HepG2 (cell line): ENCODE measurements around the gene CENPB. TPM values are rescaled to one million over a fixed set of nuclear protein-coding genes. Genes with fewer than 3 reads are reported as not detected.
A peak's percentile ranks its signal among the peaks of the same experiment; 100 is the strongest.

Experiments
- DMTF1 ChIP-seq: sonication (generic); formaldehyde crosslinking; IDR thresholded peaks from 2 replicates; pipeline ENCODE4 v1.4.0; 2020; ENCODE audit warnings: mild to moderate bottlenecking, missing genetic modification reagents
- EEA1 ChIP-seq: sonication (generic); formaldehyde crosslinking; IDR thresholded peaks from 2 replicates; pipeline ENCODE4 v1.5.1; 2020; ENCODE audit warnings: mild to moderate bottlenecking, missing genetic modification reagents, borderline replicate concordance
- ETV5 ChIP-seq: IDR thresholded peaks from 2 replicates; pipeline ENCODE4 v1.6.1; 2018; ENCODE audit warnings: missing biosample characterization, missing genetic modification reagents, inconsistent platforms, borderline replicate concordance
- FOSL2 ChIP-seq: sonication (generic); formaldehyde crosslinking; IDR thresholded peaks from 2 replicates; pipeline ENCODE4 v1.4.0; 2020; ENCODE audit warnings: missing genetic modification reagents
- HCFC1 ChIP-seq: fragments of 150-350 bp; IDR thresholded peaks from 2 replicates; pipeline ENCODE4 v1.6.1; 2014; ENCODE audit warnings: low read depth, low read length
- KDM3A ChIP-seq: IDR thresholded peaks from 2 replicates; pipeline ENCODE4 v1.6.1; 2018; ENCODE audit warnings: low read depth, missing compliant biosample characterization
- PBX3 ChIP-seq: sonication (generic); formaldehyde crosslinking; IDR thresholded peaks from 2 replicates; pipeline ENCODE4 v1.8.1; 2023; ENCODE audit warnings: missing genetic modification reagents, inconsistent platforms, borderline replicate concordance
- PHF21A ChIP-seq: sonication (generic); formaldehyde crosslinking; IDR thresholded peaks from 2 replicates; pipeline ENCODE4 v1.5.0; 2020; ENCODE audit warnings: mild to moderate bottlenecking, missing genetic modification reagents
- PLSCR1 ChIP-seq: sonication (generic); formaldehyde crosslinking; IDR thresholded peaks from 2 replicates; pipeline ENCODE4 v1.5.0; 2020; ENCODE audit warnings: missing genetic modification reagents, mild to moderate bottlenecking, borderline replicate concordance
- SKIL ChIP-seq: sonication (generic); formaldehyde crosslinking; IDR thresholded peaks from 2 replicates; pipeline ENCODE4 v1.8.0; 2022; ENCODE audit warnings: missing genetic modification reagents, mild to moderate bottlenecking, moderate library complexity, borderline replicate concordance
- SMC3 ChIP-seq: IDR thresholded peaks from 2 replicates; pipeline ENCODE4 v1.6.1; 2011; ENCODE audit warnings: low read length, improper control_type of control experiment
- SYNCRIP ChIP-seq: fragments of 200-400 bp; formaldehyde crosslinking; IDR thresholded peaks from 2 replicates; pipeline ENCODE4 v1.6.1; 2018; ENCODE audit warnings: mild to moderate bottlenecking, low read depth, low read length; ENCODE audit not compliant: insufficient read depth
- ZNF274 ChIP-seq: sonication (generic); formaldehyde crosslinking; IDR thresholded peaks from 2 replicates; pipeline ENCODE4 v1.5.1; 2020; ENCODE audit warnings: mild to moderate bottlenecking, missing genetic modification reagents
- ZNF570 ChIP-seq: sonication (generic); formaldehyde crosslinking; IDR thresholded peaks from 2 replicates; pipeline ENCODE4 v1.4.0; 2020; ENCODE audit warnings: mild to moderate bottlenecking, missing genetic modification reagents, borderline replicate concordance
- polyA plus RNA-seq, 8 experiments: library from polyadenylated mRNA; depleted of rRNA in 3 of 8; stranded (reverse) in 7 of 8; unstranded in 1 of 8; fragments of >200 nt; fragmentation: Illumina TruSeq in 4 of 8; extraction: Trizol in 4 of 8; gene quantifications; 2 replicates each; pipeline versions ENCODE4 v1.2.1 to v1.2.3, GENCODE V29; 2011 to 2016; ENCODE audit warnings: low read depth in 4 of 8, missing spikeins in 1 of 8, mixed read lengths in 1 of 8; ENCODE audit not compliant: insufficient read depth in 1 of 8
- total RNA-seq, 5 experiments: library from RNA; depleted of rRNA; stranded (reverse); fragments of >200 nt; fragmentation: Illumina TruSeq; extraction: Trizol; gene quantifications; 2 replicates each; pipeline ENCODE4 v1.2.3, GENCODE V29; 2016; ENCODE audit warnings: low read depth in 1 of 5

CENPB gene
- total and polyA plus RNA-seq, 2 of the 13 experiments (the other 11 are each of a cell fraction or from before 2014, with no cell fraction given) = 10.4 to 54.5 TPM

GRCh38 chr20:3811467-3812258 is 25.1 kb upstream of the CENPB start (continued):
- peak; percentile 84 for TF ChIP-seq SKIL (CRISPR knock-in tag)
- TF ChIP-seq ETV5 (CRISPR knock-in tag) = peak; percentile 84
- peak; percentile 99 for TF ChIP-seq ZNF274
- TF ChIP-seq SYNCRIP = no peak
- TF ChIP-seq SMC3 = peak; percentile 25
- TF ChIP-seq PLSCR1 (CRISPR knock-in tag) = no peak
- peak; percentile 99 for TF ChIP-seq FOSL2 (CRISPR knock-in tag)
- peak; percentile 90 for TF ChIP-seq PHF21A (CRISPR knock-in tag)
- TF ChIP-seq EEA1 = no peak
- TF ChIP-seq KDM3A = peak; percentile 97
- TF ChIP-seq DMTF1 (CRISPR knock-in tag) = no peak; the same call in 1 of the 2 replicates
- 0 out of 2 replicates have a peak, but pooled peaks have one; percentile 68 for TF ChIP-seq PBX3 (CRISPR knock-in tag)
- no peak for TF ChIP-seq ZNF570 (CRISPR knock-in tag)
- TF ChIP-seq HCFC1 = no peak
